ENCODE results near the gene DSG1. TPM values are rescaled to one million over a fixed set of nuclear protein-coding genes. Genes with fewer than 3 reads are reported as not detected.

DSG1 gene
- total RNA-seq: not detected
- not detected for polyA plus RNA-seq
- total RNA-seq: not detected

GRCh38 chr18:31317860-31318259 is at the start of gene DSG1:
Gene DSG1 (plus strand): TSS chr18:31318160. CDS start chr18:31318301, 141 bp downstream.
- Histone ChIP-seq H3K4me3 (ENCODE audit: low read length) (no peak within 1 kb of the TSS), H3K27me3 (ENCODE audit: control insufficient read depth in 2 of 2, insufficient read depth in 2 of 2, low read length in 2 of 2) (no peaks in the 10 kb centered on the region), H3K27ac (ENCODE audit: low read depth, low read length) (no peak within 1 kb of the TSS), H3K9me3 (ENCODE audit: control insufficient read depth in 2 of 3, low read length in 3 of 3) (no peaks in the 10 kb centered on the region), H3K4me1 (ENCODE audit: control insufficient read depth in 2 of 2, insufficient read depth in 2 of 2, low read length in 2 of 2) (no peaks in the 10 kb centered on the region), H3K36me3 (ENCODE audit: control insufficient read depth in 2 of 3, insufficient read depth in 3 of 3, low read length in 3 of 3) (no peaks in the 10 kb centered on the region)
- H3K27ac Mint-ChIP-seq: no peak within 1 kb of the TSS
- POLR2A ChIA-PET: no interaction called here
- H3K4me1 Mint-ChIP-seq: no peaks in the 10 kb centered on the region
- intact Hi-C loops (cut with micrococcal nuclease): no loop called here
- DNase-seq (no peak), ATAC-seq (no peak)
- CTCF ChIA-PET: no interaction called here
- H3K9me3 Mint-ChIP-seq: peaks cover 0 to 2% (median 0%) of the 10 kb centered on the region in 11 donors
- no peak within 1 kb of the TSS for H3K4me3 Mint-ChIP-seq
- H3K36me3 Mint-ChIP-seq: no peaks in the 10 kb centered on the region
- H3K27me3 Mint-ChIP-seq: no peaks in the 10 kb centered on the region

DNA sequence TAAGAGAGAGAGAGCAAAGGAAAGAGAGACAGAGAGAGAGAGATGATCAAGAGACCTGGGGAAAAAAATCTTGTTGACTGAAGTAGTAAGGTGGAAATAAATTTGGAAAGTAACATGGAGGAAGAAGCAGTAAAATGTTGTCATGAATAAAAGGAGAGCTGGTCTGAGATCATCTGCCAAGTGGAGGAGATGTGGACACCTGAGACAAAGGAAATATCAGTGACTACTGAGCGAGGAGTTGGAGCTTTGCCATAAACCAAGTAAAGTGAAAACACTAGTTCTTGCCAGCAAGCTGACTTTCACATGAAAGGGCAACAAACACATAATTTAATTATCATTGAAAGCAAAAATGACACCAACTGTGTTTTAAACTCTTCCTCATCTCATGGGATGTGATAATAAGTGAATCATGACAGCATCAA is 49.0 kb upstream of the DSG1 start:
- H3K27ac ChIP-seq (ENCODE audit: low read depth, low read length): no peak overlapping the region
- peaks cover 0 to 4% (median 0%) of the 10 kb centered on the region in 7 donors for H3K4me1 Mint-ChIP-seq
- H3K9me3 Mint-ChIP-seq: peaks cover 0 to 9% (median 0%) of the 10 kb centered on the region in 11 donors
- no peaks in the 10 kb centered on the region for H3K27me3 ChIP-seq (ENCODE audit: control insufficient read depth in 2 of 2, insufficient read depth in 2 of 2, low read length in 2 of 2)
- no peaks in the 10 kb centered on the region for H3K4me1 ChIP-seq (ENCODE audit: control insufficient read depth in 2 of 2, insufficient read depth in 2 of 2, low read length in 2 of 2)
- CTCF ChIA-PET: no interaction called here
- H3K36me3 ChIP-seq (ENCODE audit: control insufficient read depth in 2 of 3, insufficient read depth in 3 of 3, low read length in 3 of 3): no peaks in the 10 kb centered on the region
- no peak overlapping the region for H3K4me3 Mint-ChIP-seq
- no peaks in the 10 kb centered on the region for H3K9me3 ChIP-seq (ENCODE audit: control insufficient read depth in 2 of 3, low read length in 3 of 3)
- ATAC-seq (no peak), DNase-seq (no peak)
- intact Hi-C loops (cut with micrococcal nuclease): no loop called here
- H3K4me3 ChIP-seq (ENCODE audit: low read length): no peak overlapping the region
- no peaks in the 10 kb centered on the region for H3K36me3 Mint-ChIP-seq
- H3K27ac Mint-ChIP-seq: peak overlapping the region in 1 of 9 donors; percentile 1
- H3K27me3 Mint-ChIP-seq: no peaks in the 10 kb centered on the region
- POLR2A ChIA-PET: no interaction called here

GRCh38 chr18:31269566-31269965 is 48.4 kb upstream of the DSG1 start:
- intact Hi-C loops (cut with micrococcal nuclease): no loop called here
- Mint-ChIP-seq H3K9me3 (peaks cover 0 to 9% (median 0%) of the 10 kb centered on the region in 11 donors), H3K4me1 (peaks cover 0 to 4% (median 0%) of the 10 kb centered on the region in 7 donors), H3K27me3 (no peaks in the 10 kb centered on the region), H3K27ac (no peak overlapping the region), H3K36me3 (no peaks in the 10 kb centered on the region), H3K4me3 (no peak overlapping the region)
- CTCF ChIA-PET: interaction anchor here (0.7 kb wide), 1 partner anchor 15 kb away, joined by 4 read pairs; no protein-coding TSS in a partner anchor
- DNase-seq (no peak), ATAC-seq (no peak)
- Histone ChIP-seq H3K36me3 (ENCODE audit: control insufficient read depth in 2 of 3, insufficient read depth in 3 of 3, low read length in 3 of 3) (no peaks in the 10 kb centered on the region), H3K9me3 (ENCODE audit: control insufficient read depth in 2 of 3, low read length in 3 of 3) (no peaks in the 10 kb centered on the region), H3K27me3 (ENCODE audit: control insufficient read depth in 2 of 2, insufficient read depth in 2 of 2, low read length in 2 of 2) (no peaks in the 10 kb centered on the region), H3K4me1 (ENCODE audit: control insufficient read depth in 2 of 2, insufficient read depth in 2 of 2, low read length in 2 of 2) (no peaks in the 10 kb centered on the region), H3K27ac (ENCODE audit: low read depth, low read length) (no peak overlapping the region), H3K4me3 (ENCODE audit: low read length) (no peak overlapping the region)
- POLR2A ChIA-PET: no interaction called here

DNA sequence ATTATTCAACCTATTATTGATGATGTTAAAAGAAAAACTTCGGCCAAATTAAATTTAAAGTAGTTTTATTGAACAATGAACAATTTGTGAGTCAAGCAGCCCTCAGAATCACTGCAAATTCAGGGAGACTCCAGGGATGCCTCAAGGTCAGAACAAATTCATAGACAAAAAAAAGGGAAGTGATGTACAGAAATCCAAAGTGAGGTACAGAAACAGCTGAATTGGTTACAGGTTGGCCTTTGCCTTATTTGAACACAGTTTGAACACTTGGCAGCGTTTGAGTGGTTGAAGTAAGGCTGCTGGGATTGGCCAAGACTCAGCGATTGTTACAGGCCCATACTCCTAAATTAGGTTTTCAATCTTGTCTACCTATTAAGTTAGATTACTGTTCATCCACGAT is 47.4 kb upstream of the DSG1 start:
- H3K36me3 ChIP-seq (ENCODE audit: control insufficient read depth in 2 of 3, insufficient read depth in 3 of 3, low read length in 3 of 3): no peaks in the 10 kb centered on the region
- no peaks in the 10 kb centered on the region for H3K27me3 ChIP-seq (ENCODE audit: control insufficient read depth in 2 of 2, insufficient read depth in 2 of 2, low read length in 2 of 2)
- DNase-seq (no peak), ATAC-seq (no peak)
- Mint-ChIP-seq H3K4me1 (peaks cover 0 to 4% (median 0%) of the 10 kb centered on the region in 7 donors), H3K9me3 (peaks cover 0 to 9% (median 0%) of the 10 kb centered on the region in 11 donors), H3K27me3 (no peaks in the 10 kb centered on the region), H3K36me3 (no peaks in the 10 kb centered on the region), H3K27ac (peak overlapping the region in 1 of 9 donors; percentile 6), H3K4me3 (no peak overlapping the region)
- H3K4me3 ChIP-seq (ENCODE audit: low read length): no peak overlapping the region
- POLR2A ChIA-PET: no interaction called here
- no peak overlapping the region for H3K27ac ChIP-seq (ENCODE audit: low read depth, low read length)
- CTCF ChIA-PET: interaction anchor here (0.8 kb wide), 1 partner anchor 271 kb away, joined by 3 read pairs; no protein-coding TSS in a partner anchor
- intact Hi-C loops (cut with micrococcal nuclease): no loop called here
- no peaks in the 10 kb centered on the region for H3K4me1 ChIP-seq (ENCODE audit: control insufficient read depth in 2 of 2, insufficient read depth in 2 of 2, low read length in 2 of 2)
- H3K9me3 ChIP-seq (ENCODE audit: control insufficient read depth in 2 of 3, low read length in 3 of 3): no peaks in the 10 kb centered on the region

DNA sequence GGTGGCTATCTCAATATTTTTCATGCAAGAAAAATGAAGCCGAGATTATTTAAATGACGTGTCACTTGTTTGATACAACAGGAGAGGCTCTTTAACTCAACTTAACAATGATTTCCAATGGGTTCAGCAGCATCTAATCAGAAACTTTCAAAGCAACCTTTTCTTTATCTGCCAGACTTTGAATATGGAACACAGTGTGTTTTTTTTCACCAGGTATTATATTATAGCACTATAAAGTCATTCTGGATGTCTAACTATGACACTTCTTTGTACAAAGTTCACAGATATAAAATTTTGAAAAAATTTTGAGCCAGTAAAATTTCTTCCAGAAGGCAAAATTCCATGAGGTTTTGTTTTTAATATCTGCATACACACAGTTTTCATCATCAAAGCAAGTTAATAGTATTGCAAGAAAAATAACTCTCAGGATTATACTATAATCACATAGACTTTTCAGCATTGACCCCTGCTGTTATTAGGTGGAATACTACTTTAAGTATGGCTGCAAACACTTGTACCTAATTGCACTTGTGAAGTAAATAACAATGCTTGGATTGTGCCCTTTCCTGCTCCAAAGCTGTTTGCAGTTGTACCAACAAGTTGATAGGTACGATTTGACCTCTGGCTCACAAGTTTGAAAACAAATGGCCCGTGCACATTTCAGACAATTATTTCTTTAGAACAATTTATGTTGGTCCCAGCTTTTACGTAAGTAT is 44.0 kb upstream of the DSG1 start:
- intact Hi-C loops (cut with micrococcal nuclease): loop anchor here in 1 of 2 donors (2.0 kb wide), 1 partner anchor 111 kb away; the partner anchor contains the start of gene DSC1
- Mint-ChIP-seq H3K27ac (no peak overlapping the region), H3K4me3 (no peak overlapping the region), H3K27me3 (no peaks in the 10 kb centered on the region), H3K9me3 (peaks cover 0 to 4% (median 0%) of the 10 kb centered on the region in 11 donors), H3K36me3 (no peaks in the 10 kb centered on the region), H3K4me1 (peaks cover 0 to under 1% (median 0%) of the 10 kb centered on the region in 7 donors)
- no peak overlapping the region for H3K4me3 ChIP-seq (ENCODE audit: low read length)
- no peaks in the 10 kb centered on the region for H3K36me3 ChIP-seq (ENCODE audit: control insufficient read depth in 2 of 3, insufficient read depth in 3 of 3, low read length in 3 of 3)
- no peak overlapping the region for H3K27ac ChIP-seq (ENCODE audit: low read depth, low read length)
- ATAC-seq (no peak), DNase-seq (no peak)
- no peaks in the 10 kb centered on the region for H3K4me1 ChIP-seq (ENCODE audit: control insufficient read depth in 2 of 2, insufficient read depth in 2 of 2, low read length in 2 of 2)
- no peaks in the 10 kb centered on the region for H3K9me3 ChIP-seq (ENCODE audit: control insufficient read depth in 2 of 3, low read length in 3 of 3)
- POLR2A ChIA-PET: no interaction called here
- H3K27me3 ChIP-seq (ENCODE audit: control insufficient read depth in 2 of 2, insufficient read depth in 2 of 2, low read length in 2 of 2): no peaks in the 10 kb centered on the region
- CTCF ChIA-PET: no interaction called here

DNA sequence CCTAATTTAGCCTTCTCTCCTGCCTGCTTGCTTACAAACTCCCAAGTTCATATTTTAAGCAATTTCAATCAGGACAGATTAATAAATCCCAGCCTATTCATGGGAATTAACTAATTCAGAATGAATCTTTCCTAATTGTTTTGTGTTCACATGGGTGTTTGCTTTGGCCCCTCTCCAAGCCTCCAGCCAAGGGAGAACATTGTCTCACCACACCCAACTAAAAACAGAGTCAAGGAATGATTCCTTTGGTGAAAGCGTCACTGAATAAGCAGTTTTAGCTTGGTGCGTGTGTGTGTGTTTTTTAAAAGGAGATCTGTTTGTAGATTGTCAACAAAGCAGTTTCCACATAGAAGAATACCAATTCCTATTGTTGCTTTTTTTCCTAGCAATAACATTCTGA is 43.0 kb upstream of the DSG1 start:
- ATAC-seq (no peak), DNase-seq (no peak)
- peaks cover 0 to 4% (median 0%) of the 10 kb centered on the region in 11 donors for H3K9me3 Mint-ChIP-seq
- Histone ChIP-seq H3K4me3 (ENCODE audit: low read length) (no peak overlapping the region), H3K9me3 (ENCODE audit: control insufficient read depth in 2 of 3, low read length in 3 of 3) (no peaks in the 10 kb centered on the region), H3K27me3 (ENCODE audit: control insufficient read depth in 2 of 2, insufficient read depth in 2 of 2, low read length in 2 of 2) (no peaks in the 10 kb centered on the region), H3K27ac (ENCODE audit: low read depth, low read length) (no peak overlapping the region), H3K4me1 (ENCODE audit: control insufficient read depth in 2 of 2, insufficient read depth in 2 of 2, low read length in 2 of 2) (no peaks in the 10 kb centered on the region), H3K36me3 (ENCODE audit: control insufficient read depth in 2 of 3, insufficient read depth in 3 of 3, low read length in 3 of 3) (no peaks in the 10 kb centered on the region)
- no peaks in the 10 kb centered on the region for H3K36me3 Mint-ChIP-seq
- POLR2A ChIA-PET: no interaction called here
- H3K27me3 Mint-ChIP-seq: no peaks in the 10 kb centered on the region
- H3K4me1 Mint-ChIP-seq: no peaks in the 10 kb centered on the region
- CTCF ChIA-PET: no interaction called here
- no peak overlapping the region for H3K27ac Mint-ChIP-seq
- no peak overlapping the region for H3K4me3 Mint-ChIP-seq
- intact Hi-C loops (cut with micrococcal nuclease): loop anchor here in 1 of 2 donors (2.0 kb wide), 1 partner anchor 112 kb away; the partner anchor contains the start of gene DSC1
